GM12873 (cell line): ENCODE measurements around the gene RBM4B.

Experiments
- TF ChIP-seq, protein P1 (sequence below): IDR thresholded peaks from 2 replicates; pipeline ENCODE4 v1.5.1; 2012; ENCODE audit warnings: low read depth, mild to moderate bottlenecking, moderate library complexity, low read length, control low read depth; ENCODE audit not compliant: insufficient read depth; ENCODE audit errors: missing control alignments

Gene RBM4B

DNA sequence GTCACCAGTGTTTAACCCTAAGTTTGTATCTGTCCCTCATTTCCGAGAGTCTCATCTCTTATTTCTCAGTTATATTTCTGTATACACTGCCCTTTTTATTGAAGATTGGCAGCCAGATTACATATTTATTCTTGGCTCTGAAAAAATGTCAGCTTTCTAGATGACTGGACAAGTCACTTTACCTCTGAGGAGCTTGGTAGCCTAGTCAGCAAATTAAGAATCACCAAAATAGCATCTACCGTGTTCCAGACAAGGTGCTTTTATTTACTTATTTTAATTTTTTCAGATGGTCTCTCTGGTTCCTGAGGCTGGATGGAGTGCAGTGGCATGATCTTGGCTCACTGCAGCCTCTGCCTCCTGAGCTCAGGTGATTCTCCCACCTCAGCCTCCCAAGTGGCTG is 44.7 kb downstream of the RBM4B start:
- TF ChIP-seq, protein P1, sequence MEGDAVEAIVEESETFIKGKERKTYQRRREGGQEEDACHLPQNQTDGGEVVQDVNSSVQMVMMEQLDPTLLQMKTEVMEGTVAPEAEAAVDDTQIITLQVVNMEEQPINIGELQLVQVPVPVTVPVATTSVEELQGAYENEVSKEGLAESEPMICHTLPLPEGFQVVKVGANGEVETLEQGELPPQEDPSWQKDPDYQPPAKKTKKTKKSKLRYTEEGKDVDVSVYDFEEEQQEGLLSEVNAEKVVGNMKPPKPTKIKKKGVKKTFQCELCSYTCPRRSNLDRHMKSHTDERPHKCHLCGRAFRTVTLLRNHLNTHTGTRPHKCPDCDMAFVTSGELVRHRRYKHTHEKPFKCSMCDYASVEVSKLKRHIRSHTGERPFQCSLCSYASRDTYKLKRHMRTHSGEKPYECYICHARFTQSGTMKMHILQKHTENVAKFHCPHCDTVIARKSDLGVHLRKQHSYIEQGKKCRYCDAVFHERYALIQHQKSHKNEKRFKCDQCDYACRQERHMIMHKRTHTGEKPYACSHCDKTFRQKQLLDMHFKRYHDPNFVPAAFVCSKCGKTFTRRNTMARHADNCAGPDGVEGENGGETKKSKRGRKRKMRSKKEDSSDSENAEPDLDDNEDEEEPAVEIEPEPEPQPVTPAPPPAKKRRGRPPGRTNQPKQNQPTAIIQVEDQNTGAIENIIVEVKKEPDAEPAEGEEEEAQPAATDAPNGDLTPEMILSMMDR = no peak

DNA sequence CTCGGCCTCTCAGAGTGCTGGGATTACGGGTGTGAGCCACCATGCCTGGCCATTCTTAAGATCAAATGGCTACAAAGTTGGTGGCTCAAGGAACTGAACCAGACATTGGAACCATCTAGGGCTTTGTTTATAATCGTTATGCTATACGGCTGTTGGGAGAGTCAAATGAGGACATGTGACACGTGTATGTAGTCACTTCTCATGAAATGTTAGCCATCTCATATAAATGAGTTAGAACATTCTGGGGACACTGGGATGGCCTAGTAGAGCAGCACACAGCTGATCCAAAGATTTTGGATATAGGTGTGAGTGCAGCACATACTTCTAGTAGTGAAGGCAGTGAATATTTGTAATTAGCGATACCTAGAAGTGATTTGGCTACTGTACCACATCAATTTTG is 45.8 kb downstream of the RBM4B start:
- TF ChIP-seq, protein P1 = no peak

DNA sequence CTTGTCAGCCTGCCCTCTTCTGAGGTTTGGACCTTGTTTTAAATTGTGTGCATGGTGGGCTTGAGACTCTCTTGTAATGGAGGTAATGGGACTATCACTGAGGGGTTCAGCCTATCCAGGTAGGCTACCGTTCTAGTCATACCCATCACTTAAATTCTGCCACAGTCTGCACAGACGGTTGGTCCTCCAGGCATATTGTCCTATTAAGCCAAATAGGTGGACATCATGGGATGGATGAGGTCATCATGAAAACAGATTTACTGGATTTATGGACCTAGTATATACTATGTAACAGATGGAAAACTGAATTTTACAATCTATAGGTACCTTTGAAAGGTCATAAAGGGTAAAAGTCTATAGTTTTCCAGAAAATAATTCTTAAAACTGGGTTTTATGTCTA is 48.3 kb downstream of the RBM4B start:
- TF ChIP-seq, protein P1 = no peak

DNA sequence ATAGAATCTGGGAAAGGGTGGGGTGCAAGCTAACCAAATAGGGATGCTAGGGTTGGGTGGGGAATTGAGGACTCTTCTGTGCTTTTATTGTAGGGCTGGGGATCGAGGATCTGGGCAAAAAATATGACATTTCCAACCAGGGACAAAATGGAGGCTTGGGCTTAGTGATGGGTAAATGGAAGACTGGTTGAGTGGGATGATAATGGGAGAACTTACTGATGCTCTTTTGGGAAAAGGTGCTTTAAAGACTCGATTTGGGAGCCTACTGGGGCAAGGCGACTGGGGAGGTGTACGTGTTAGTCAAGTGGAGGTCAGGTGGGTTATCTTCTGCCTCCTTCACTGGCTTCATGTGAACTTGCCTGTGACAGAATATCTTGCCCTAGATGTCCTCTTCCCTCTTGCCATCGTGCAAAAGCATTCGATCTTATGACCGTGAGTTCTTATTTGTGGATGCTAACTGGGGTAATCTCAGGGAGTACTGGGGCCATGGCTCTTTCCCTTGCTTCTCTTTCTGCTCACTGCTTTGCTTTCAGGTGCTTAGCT is 49.6 kb downstream of the RBM4B start:
- TF ChIP-seq, protein P1 = no peak

DNA sequence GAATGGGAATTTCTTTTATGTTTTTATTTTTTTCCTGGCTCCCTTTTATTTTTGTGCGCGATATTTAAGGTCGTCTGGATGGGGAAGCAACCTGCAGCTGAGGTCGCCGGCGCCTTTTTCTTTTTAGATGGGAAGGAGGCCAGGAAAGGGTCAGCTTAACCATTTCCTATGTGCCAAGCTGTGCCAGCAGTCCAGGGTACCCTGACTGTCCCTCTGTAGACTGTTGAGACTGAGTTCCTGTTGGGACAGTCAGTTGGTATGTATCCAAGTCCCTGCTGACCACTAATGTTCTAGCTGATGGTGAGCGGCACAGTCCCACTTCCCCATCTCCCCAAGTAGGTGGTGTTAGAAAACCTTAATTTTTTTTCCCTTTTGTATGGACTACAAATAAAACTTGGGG is 50.8 kb downstream of the RBM4B start:
- TF ChIP-seq, protein P1 = no peak

DNA sequence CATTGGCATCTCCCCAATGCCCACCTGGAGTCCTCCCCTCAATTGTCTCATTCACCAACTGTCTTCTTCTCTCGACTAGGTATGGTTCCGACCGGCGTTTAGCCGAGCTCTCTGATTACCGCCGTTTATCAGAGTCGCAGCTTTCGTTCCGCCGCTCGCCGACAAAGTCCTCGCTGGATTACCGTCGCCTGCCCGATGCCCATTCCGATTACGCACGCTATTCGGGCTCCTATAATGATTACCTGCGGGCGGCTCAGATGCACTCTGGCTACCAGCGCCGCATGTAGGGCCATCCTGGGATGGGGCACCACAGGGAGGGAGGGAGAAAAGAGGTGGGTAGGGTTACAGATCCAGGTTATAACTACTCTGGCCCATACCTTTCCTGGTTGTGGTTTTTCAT is 51.3 kb downstream of the RBM4B start:
- TF ChIP-seq, protein P1 = no peak

DNA sequence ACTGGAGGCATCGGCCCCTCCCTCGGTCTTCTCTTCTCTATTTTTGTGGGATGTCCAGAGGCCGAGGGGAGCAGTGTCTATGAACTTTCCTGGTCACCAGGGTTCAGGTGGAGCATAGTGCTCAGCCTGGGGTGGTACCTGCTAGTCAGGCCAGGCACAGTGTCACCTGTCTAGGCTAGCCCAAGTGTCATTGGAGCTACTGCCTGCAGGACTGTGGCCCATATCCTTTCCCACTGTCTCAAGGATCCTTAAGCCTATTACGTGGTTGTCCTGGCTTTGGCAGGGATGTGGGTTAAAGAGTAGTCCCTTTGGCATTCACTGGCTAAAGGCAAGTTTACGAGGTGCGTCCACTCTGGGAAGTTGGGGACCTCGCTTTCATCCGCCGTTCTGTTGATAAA is 51.9 kb downstream of the RBM4B start:
- TF ChIP-seq, protein P1 = no peak
